Neuronal stem cell (in vitro differentiated cells): ENCODE data around the gene NEB.

ENCODE experiments used
- DNase-seq: peaks from one replicate; pipeline ENCODE4 v3.0.0-alpha.2; 2013; ENCODE audit warnings: low spot score
- H2AFZ ChIP-seq: one replicate; pipeline ENCODE4 v1.6.1; 2013; ENCODE audit warnings: mild to moderate bottlenecking, low read length, inconsistent platforms
- H2AK5ac ChIP-seq: 2 replicates; pipeline ENCODE4 v1.6.1; 2013; ENCODE audit warnings: low read depth, mild to moderate bottlenecking, inconsistent platforms, low read length, moderate library complexity, mixed read lengths
- H2BK120ac ChIP-seq: 2 replicates; pipeline ENCODE4 v1.6.1; 2013; ENCODE audit warnings: low read depth, mild to moderate bottlenecking, inconsistent platforms, low read length, moderate library complexity, mixed read lengths
- H2BK12ac ChIP-seq: one replicate; pipeline ENCODE4 v1.6.1; 2013; ENCODE audit warnings: low read length, inconsistent platforms
- H2BK15ac ChIP-seq: 2 replicates; pipeline ENCODE4 v1.6.1; 2013; ENCODE audit warnings: mild to moderate bottlenecking, low read length, inconsistent platforms, mixed read lengths
- H2BK5ac ChIP-seq: one replicate; pipeline ENCODE4 v1.6.1; 2013; ENCODE audit warnings: inconsistent platforms, mild to moderate bottlenecking, low read length, moderate library complexity
- H3K14ac ChIP-seq: one replicate; pipeline ENCODE4 v1.6.1; 2013; ENCODE audit warnings: low read length, inconsistent platforms
- H3K18ac ChIP-seq: 2 replicates; pipeline ENCODE4 v1.6.1; 2013; ENCODE audit warnings: low read length, inconsistent platforms
- H3K23ac ChIP-seq: 2 replicates; pipeline ENCODE4 v1.6.1; 2013; ENCODE audit warnings: low read depth, mild to moderate bottlenecking, mixed read lengths, low read length, inconsistent platforms; ENCODE audit not compliant: poor library complexity
- H3K27ac ChIP-seq: replicated peaks from 3 replicates; pipeline ENCODE4 v1.5.1; 2013; ENCODE audit warnings: low read length, inconsistent platforms
- H3K27me3 ChIP-seq, 3 experiments: 2 replicates each; pipeline ENCODE4 v1.6.1; 2013; ENCODE audit warnings: low read length in 3 of 3, mild to moderate bottlenecking in 2 of 3, inconsistent platforms in 1 of 3, low read depth in 1 of 3, mixed read lengths in 1 of 3, moderate library complexity in 1 of 3; ENCODE audit not compliant: control insufficient read depth in 3 of 3, insufficient read depth in 3 of 3
- H3K36me3 ChIP-seq, 2 donors: replicated peaks in 1 of 2; 2 replicates each; pipeline ENCODE4 v1.6.1; 2013; ENCODE audit warnings: low read length in 2 of 2; ENCODE audit not compliant: control insufficient read depth in 2 of 2, insufficient read depth in 2 of 2
- H3K4ac ChIP-seq: 2 replicates; pipeline ENCODE4 v1.6.1; 2013; ENCODE audit warnings: inconsistent platforms, mild to moderate bottlenecking, low read length, moderate library complexity
- H3K4me1 ChIP-seq, 2 donors: 1 replicate in 1 of 2; 2 replicates in 1 of 2; pipeline ENCODE4 v1.6.1; 2013; ENCODE audit warnings: low read length in 2 of 2, low read depth in 1 of 2; ENCODE audit not compliant: control insufficient read depth in 2 of 2, insufficient read depth in 1 of 2
- H3K4me2 ChIP-seq: one replicate; pipeline ENCODE4 v1.6.1; 2013; ENCODE audit warnings: mild to moderate bottlenecking, low read length, inconsistent platforms; ENCODE audit not compliant: insufficient read depth, poor library complexity, severe bottlenecking
- H3K4me3 ChIP-seq, 2 donors: 2 replicates each; pipeline ENCODE4 v1.5.1; 2013; ENCODE audit warnings: low read length in 2 of 2, mild to moderate bottlenecking in 2 of 2, inconsistent platforms in 1 of 2, moderate library complexity in 1 of 2
- H3K79me1 ChIP-seq: one replicate; pipeline ENCODE4 v1.6.1; 2013; ENCODE audit warnings: low read depth, mild to moderate bottlenecking, inconsistent platforms, low read length, moderate library complexity
- H3K9ac ChIP-seq: one replicate; pipeline ENCODE4 v1.6.1; 2013; ENCODE audit warnings: mild to moderate bottlenecking, low read depth, low read length, inconsistent platforms; ENCODE audit not compliant: poor library complexity
- H3K9me3 ChIP-seq, 2 donors: replicated peaks in 1 of 2; 2 replicates each; pipeline versions ENCODE3 to v1.6.1; 2013; ENCODE audit warnings: low read length in 2 of 2, mild to moderate bottlenecking in 2 of 2, inconsistent platforms in 1 of 2, low read depth in 1 of 2, mixed read lengths in 1 of 2, moderate library complexity in 1 of 2; ENCODE audit not compliant: control insufficient read depth in 2 of 2, insufficient read depth in 1 of 2
- H4K8ac ChIP-seq: one replicate; pipeline ENCODE4 v1.6.1; 2013; ENCODE audit warnings: low read depth, mild to moderate bottlenecking, inconsistent platforms, low read length, moderate library complexity
- H4K91ac ChIP-seq: one replicate; pipeline ENCODE4 v1.6.1; 2013; ENCODE audit warnings: low read length, low read depth, mild to moderate bottlenecking, inconsistent platforms; ENCODE audit not compliant: poor library complexity
- WGBS, 2 donors: extraction: QIAGEN DNeasy Blood & Tissue Kit; methylation state at CpG; one replicate each; pipeline ENCODE4 v1.1.7; 2013; ENCODE audit warnings: missing lambda C conversion rate in 2 of 2, mixed read lengths in 1 of 2; ENCODE audit not compliant: insufficient read length in 2 of 2, insufficient replicate concordance in 1 of 2; ENCODE audit errors: extremely low coverage in 2 of 2; 5-methylcytosine and 5-hydroxymethylcytosine counted together

NEB gene

DNA sequence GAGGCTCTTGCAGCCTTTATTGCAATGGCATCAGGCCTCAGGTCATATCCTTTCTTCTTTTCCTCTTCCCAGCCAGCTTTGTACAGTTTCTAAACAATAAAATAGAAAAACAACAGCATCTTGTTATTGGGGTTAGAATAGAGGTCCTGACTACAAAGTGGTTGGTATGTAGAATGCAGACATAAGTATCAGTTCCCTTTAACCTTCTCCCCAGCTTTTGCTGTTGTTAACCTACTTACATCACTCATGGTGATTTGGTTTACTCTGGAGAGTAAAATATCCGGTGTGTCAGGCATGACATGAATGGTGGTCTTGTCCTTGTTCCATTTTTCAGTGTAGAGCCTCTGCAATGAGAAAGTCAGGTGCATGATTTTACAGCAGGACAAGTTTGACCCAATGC, 69.8 kb downstream of the NEB start:
- Histone ChIP-seq H3K4me1 (peaks cover 0 to 4% of the 10 kb centered on the region in 2 donors), H3K9me3 (no peaks in the 10 kb centered on the region), H3K14ac (no peak overlapping the region), H3K18ac (no peak overlapping the region), H3K79me1 (no peaks in the 10 kb centered on the region), H2BK12ac (no peak overlapping the region), H4K8ac (no peak overlapping the region), H3K4me2 (no peak overlapping the region), H2BK120ac (no peak overlapping the region), H3K27ac (no peak overlapping the region), H2BK15ac (no peak overlapping the region), H3K36me3 (no peaks in the 10 kb centered on the region), H2BK5ac (no peak overlapping the region), H2AFZ (no peak overlapping the region), H3K23ac (no peak overlapping the region), H3K9ac (no peak overlapping the region), H3K4me3 (no peak overlapping the region), H4K91ac (no peak overlapping the region), H2AK5ac (no peak overlapping the region), H3K4ac (no peak overlapping the region), H3K27me3 (peaks cover 0 to 4% (median 0%) of the 10 kb centered on the region in 3 experiments)
- no CpG with 5 or more reads among the region's 1 CpG for WGBS, 2 donors
- DNase-seq: no peak

DNA sequence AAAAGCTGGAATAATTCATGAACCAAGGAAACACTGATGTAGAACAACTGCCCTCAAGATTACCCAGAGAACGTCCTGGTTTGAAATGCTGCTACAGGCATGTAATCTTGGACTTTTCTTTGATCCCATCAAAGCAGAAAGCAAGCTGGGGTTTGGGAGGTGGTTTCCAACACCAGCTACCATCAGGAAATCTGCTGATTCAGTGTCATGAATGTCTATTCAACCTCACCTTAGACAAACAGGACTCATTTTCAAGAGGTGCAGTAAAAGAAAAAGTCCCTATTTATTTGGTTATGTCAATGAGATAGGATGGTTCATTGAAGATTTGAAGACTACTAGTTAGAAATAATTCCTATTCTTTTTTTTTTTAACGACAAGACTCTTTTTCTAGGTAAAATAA, 72.7 kb downstream of the NEB start:
- Histone ChIP-seq H3K4me1 (no peaks in the 10 kb centered on the region), H3K23ac (no peak overlapping the region), H3K79me1 (no peaks in the 10 kb centered on the region), H3K4ac (no peak overlapping the region), H2BK5ac (no peak overlapping the region), H3K18ac (no peak overlapping the region), H4K91ac (no peak overlapping the region), H3K9ac (no peak overlapping the region), H3K27ac (no peak overlapping the region), H2AK5ac (no peak overlapping the region), H3K27me3 (peaks cover 0 to 4% (median 0%) of the 10 kb centered on the region in 3 experiments), H4K8ac (no peak overlapping the region), H3K14ac (no peak overlapping the region), H3K36me3 (no peaks in the 10 kb centered on the region), H2BK120ac (no peak overlapping the region), H3K9me3 (no peaks in the 10 kb centered on the region), H3K4me2 (no peak overlapping the region), H2BK12ac (no peak overlapping the region), H3K4me3 (no peak overlapping the region), H2AFZ (no peak overlapping the region), H2BK15ac (no peak overlapping the region)
- no CpG with 5 or more reads among the region's 2 CpGs for WGBS, 2 donors
- DNase-seq: no peak

GRCh38 chr2:151658081-151658480, 76.2 kb downstream of the NEB start:
- no peak overlapping the region for H3K18ac ChIP-seq
- H3K79me1 ChIP-seq: no peaks in the 10 kb centered on the region
- no peak overlapping the region for H3K4ac ChIP-seq
- no peak overlapping the region for H3K4me3 ChIP-seq
- no peak overlapping the region for H2AK5ac ChIP-seq
- H3K9me3 ChIP-seq: no peaks in the 10 kb centered on the region
- no CpG with 5 or more reads among the region's 2 CpGs for WGBS, 2 donors
- H3K27ac ChIP-seq: no peak overlapping the region
- DNase-seq: no peak
- no peak overlapping the region for H2BK120ac ChIP-seq
- H3K4me2 ChIP-seq: no peak overlapping the region
- no peak overlapping the region for H3K9ac ChIP-seq
- no peak overlapping the region for H2BK15ac ChIP-seq
- H3K27me3 ChIP-seq: no peaks in the 10 kb centered on the region
- no peak overlapping the region for H3K14ac ChIP-seq
- no peak overlapping the region for H2BK5ac ChIP-seq
- no peak overlapping the region for H4K91ac ChIP-seq
- no peaks in the 10 kb centered on the region for H3K36me3 ChIP-seq
- no peak overlapping the region for H3K23ac ChIP-seq
- H2BK12ac ChIP-seq: no peak overlapping the region
- H3K4me1 ChIP-seq: no peaks in the 10 kb centered on the region
- H4K8ac ChIP-seq: no peak overlapping the region
- H2AFZ ChIP-seq: no peak overlapping the region

- H2BK5ac ChIP-seq: no peak overlapping the region
- H3K79me1 ChIP-seq: no peaks in the 10 kb centered on the region
- no peak overlapping the region for H3K18ac ChIP-seq
- no peaks in the 10 kb centered on the region for H3K36me3 ChIP-seq
- H3K4me2 ChIP-seq: no peak overlapping the region
- WGBS, 2 donors: no CpG with 5 or more reads among the region's 2 CpGs
- no peak overlapping the region for H3K4me3 ChIP-seq
- H4K8ac ChIP-seq: no peak overlapping the region
- H3K9ac ChIP-seq: no peak overlapping the region
- H2BK12ac ChIP-seq: no peak overlapping the region
- H3K4ac ChIP-seq: no peak overlapping the region
- no peak overlapping the region for H3K27ac ChIP-seq
- H3K9me3 ChIP-seq: no peaks in the 10 kb centered on the region
- H2AK5ac ChIP-seq: no peak overlapping the region
- H3K27me3 ChIP-seq: no peaks in the 10 kb centered on the region
- H3K14ac ChIP-seq: no peak overlapping the region
- H2AFZ ChIP-seq: no peak overlapping the region
- H4K91ac ChIP-seq: no peak overlapping the region
- no peak overlapping the region for H3K23ac ChIP-seq
- H2BK15ac ChIP-seq: no peak overlapping the region
- H3K4me1 ChIP-seq: no peaks in the 10 kb centered on the region
- DNase-seq: no peak
- H2BK120ac ChIP-seq: no peak overlapping the region
Observed at GRCh38 chr2:151657667-151658076, 76.6 kb downstream of the NEB start.
